HG02870 (cell line): ENCODE measurements around the gene ZNRF3.
A peak's percentile ranks its signal among the peaks of the same experiment; 100 is the strongest.

Source experiments
- ATAC-seq: cut with Tn5 transposase; IDR thresholded peaks from one replicate; pipeline ENCODE4 v1.9.1; 2021; ENCODE audit warnings: mild to moderate bottlenecking, moderate library complexity; ENCODE audit not compliant: unreplicated experiment

Gene ZNRF3

GRCh38 chr22:29054251-29054767 is 170.9 kb downstream of the ZNRF3 start:
- ATAC-seq = no peak

GRCh38 chr22:29055192-29055830 is 171.9 kb downstream of the ZNRF3 start:
- no peak for ATAC-seq

DNA sequence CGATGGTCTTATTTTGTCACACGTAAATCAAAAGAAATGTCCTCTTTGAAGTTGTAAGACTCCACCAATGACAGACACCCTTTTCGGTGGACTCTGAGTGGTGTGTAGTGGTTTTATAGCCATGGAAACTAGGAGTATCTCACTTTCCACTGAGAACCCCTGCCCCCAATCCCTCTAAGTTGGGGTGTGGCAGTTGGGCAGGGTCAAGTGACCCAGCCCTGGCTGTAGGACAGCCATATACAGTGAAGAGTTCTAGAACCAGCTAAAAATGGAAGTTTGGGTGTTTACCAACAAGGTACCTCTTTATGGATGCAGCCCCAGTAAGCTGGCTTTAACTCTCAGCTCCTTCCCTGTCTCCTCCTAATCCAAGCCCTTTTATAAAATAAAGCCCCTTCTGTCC is 173.1 kb downstream of the ZNRF3 start:
- no peak for ATAC-seq

GRCh38 chr22:29060251-29060869 is 177.0 kb downstream of the ZNRF3 start:
- ATAC-seq = no peak

GRCh38 chr22:29060931-29061330 is 177.6 kb downstream of the ZNRF3 start:
- ATAC-seq = no peak

DNA sequence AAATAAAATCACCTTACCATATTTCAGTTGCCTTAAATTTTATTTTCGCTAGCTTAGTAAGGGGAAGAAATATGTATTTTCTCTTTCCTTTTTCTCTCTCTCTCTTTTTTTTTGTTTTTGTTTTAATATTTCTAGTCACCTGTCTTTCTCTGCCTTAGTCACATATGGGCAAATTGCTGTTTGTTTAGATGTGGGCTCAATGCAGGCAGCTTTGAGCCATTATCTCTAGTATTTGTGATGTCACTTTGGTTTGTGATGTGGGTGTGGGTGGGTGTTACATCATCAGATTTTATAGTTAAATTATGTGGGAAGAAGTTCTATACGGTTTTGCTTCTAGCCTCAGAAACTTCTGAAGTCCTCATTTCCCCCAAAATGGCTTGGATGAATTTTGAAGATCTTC is 178.4 kb downstream of the ZNRF3 start, which contains the start of gene C22orf31:
Gene C22orf31 (minus strand): TSS at position 59 of the 400 bp plus-strand sequence. CDS start 39 bp downstream, at position 20.
- ATAC-seq = no peak

GRCh38 chr22:29062286-29062821 is 179.0 kb downstream of the ZNRF3 start:
- no peak for ATAC-seq

GRCh38 chr22:29065468-29066190 is 182.3 kb downstream of the ZNRF3 start:
- ATAC-seq = no peak

DNA sequence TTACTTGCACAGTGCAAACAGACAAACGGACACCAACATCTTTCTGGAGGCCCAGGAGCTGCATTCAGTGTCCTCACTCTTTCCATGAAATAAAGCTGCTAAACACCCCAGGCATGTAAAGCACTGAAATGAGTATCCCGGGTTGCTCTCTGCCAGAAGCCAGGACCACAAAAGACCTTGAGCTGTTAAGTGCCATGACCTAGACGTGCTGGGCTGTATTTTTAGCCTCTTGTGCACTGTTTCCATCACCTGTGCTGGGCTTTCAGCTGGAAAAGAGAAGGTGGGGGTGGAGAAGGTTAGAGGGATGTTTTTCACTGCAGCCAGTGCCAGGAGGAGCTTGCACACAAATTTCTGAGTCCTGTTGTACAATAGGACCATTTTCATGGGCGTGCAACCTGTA is 186.1 kb downstream of the ZNRF3 start:
- no peak for ATAC-seq

DNA sequence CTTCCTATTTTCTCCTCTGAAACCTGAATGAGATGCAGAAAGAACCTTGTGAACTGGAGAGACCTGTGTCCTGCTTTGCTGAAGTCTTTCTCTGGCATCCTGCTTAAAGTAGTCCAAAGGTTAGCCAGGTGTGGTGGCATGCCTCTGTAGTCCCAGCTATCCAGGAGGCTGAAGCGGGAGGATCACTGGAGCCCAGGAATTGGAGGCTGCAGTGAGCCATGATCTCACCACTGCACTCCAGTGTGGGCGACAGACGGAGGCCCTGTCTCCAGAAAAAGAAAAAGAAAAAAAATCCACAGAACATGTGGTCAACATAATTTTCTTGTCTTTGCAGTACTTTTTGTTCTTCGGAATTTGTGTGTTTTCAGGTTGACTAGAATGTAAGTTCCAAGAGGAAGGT is 187.1 kb downstream of the ZNRF3 start:
- ATAC-seq = no peak

- no peak for ATAC-seq
These were observed 188.1 kb downstream of the ZNRF3 start for GRCh38 chr22:29071261-29072045.

GRCh38 chr22:29072193-29072978 is 189.0 kb downstream of the ZNRF3 start:
- ATAC-seq = peak; percentile 78

- ATAC-seq = no peak
These were observed 189.7 kb downstream of the ZNRF3 start, which contains the start of gene KREMEN1 for GRCh38 chr22:29072979-29073617. TSS of gene KREMEN1 (plus strand) at chr22:29073035. CDS start at chr22:29073131, 96 bp downstream.

DNA sequence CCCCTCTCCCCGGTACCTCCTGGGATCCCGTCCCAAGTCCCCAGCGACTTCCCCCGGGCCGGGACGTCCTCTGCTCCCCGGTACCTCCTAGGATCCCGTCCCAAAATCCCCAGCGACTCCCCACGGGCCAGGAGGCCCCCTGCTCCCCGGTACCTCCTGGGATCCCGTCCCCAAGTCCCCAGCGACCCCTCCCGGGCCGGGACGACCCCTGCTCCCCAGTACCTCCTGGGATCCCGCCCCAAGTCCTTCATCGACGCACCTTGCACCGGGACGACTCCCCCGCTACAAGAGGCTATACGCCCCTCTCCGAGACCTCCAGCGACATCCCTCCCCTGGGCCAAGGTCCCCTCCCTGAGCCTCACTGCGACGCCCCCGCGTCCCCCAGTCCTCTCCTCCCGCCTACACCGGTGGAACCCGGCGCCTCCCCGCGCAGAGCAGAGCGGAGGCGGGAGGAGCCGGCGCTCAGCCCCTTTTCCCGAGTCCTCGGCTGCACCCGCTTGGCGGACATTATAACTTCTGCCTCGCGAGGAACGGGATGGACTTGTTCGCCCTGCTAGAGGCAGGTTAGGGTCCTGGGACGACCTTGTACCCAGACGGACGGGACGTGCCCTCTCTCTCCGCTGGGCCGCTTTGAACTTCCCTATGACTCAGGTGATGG is 190.4 kb downstream of the ZNRF3 start:
- no peak for ATAC-seq

- ATAC-seq = no peak
These were observed 191.0 kb downstream of the ZNRF3 start for GRCh38 chr22:29074276-29074772.

GRCh38 chr22:29078036-29078868 is 194.9 kb downstream of the ZNRF3 start:
- no peak for ATAC-seq

- no peak for ATAC-seq
These were observed 195.5 kb downstream of the ZNRF3 start for GRCh38 chr22:29078869-29079207.
